Endothelial cell (in vitro differentiated cells): ENCODE data around the gene EYA2. TPM values are rescaled to one million over a fixed set of nuclear protein-coding genes. Genes with fewer than 3 reads are reported as not detected.
"Not testable (repeated sequence)": the region's sequence is repeated elsewhere in the genome, so short reads cannot be mapped to it uniquely, and the experiment has no call there.

Source experiments
- DNase-seq: peaks from one replicate; pipeline ENCODE4 v3.0.0; 2021; ENCODE audit warnings: low spot score
- H3K27ac Mint-ChIP-seq: one replicate; pipeline ENCODE4 v1.8.0; 2021; ENCODE audit warnings: mixed read lengths, inconsistent platforms; ENCODE audit not compliant: unreplicated experiment
- H3K27me3 Mint-ChIP-seq: one replicate; pipeline ENCODE4 v1.8.0; 2021; ENCODE audit warnings: mild to moderate bottlenecking, moderate library complexity, mixed read lengths, inconsistent platforms; ENCODE audit not compliant: unreplicated experiment
- H3K36me3 Mint-ChIP-seq: one replicate; pipeline ENCODE4 v1.8.0; 2021; ENCODE audit warnings: mild to moderate bottlenecking, low read depth, mixed read lengths, inconsistent platforms; ENCODE audit not compliant: unreplicated experiment
- H3K4me1 Mint-ChIP-seq: one replicate; pipeline ENCODE4 v1.8.0; 2021; ENCODE audit warnings: mild to moderate bottlenecking, mixed read lengths, inconsistent platforms; ENCODE audit not compliant: unreplicated experiment
- H3K4me3 Mint-ChIP-seq: one replicate; pipeline ENCODE4 v1.8.0; 2021; ENCODE audit warnings: mild to moderate bottlenecking, mixed read lengths, inconsistent platforms; ENCODE audit not compliant: unreplicated experiment
- H3K9me3 Mint-ChIP-seq: one replicate; pipeline ENCODE4 v1.8.0; 2021; ENCODE audit warnings: mixed read lengths, inconsistent platforms; ENCODE audit not compliant: unreplicated experiment
- total RNA-seq: library from RNA; stranded (reverse); fragmentation: NEBNext Ultra II Directional; extraction: Animal tissue kit (Norgen Biotek cat#: 25700); gene quantifications from one replicate; pipeline ENCODE4 v1.2.1, GENCODE V29; 2021; ENCODE audit not compliant: unreplicated experiment
- TF ChIP-seq, protein P1 (sequence below): fragments of 200-600 bp; sonication (generic); IDR thresholded peaks from one replicate; pipeline ENCODE4 v1.5.0; 2021; ENCODE audit warnings: antibody characterized with exemption; ENCODE audit not compliant: unreplicated experiment

EYA2 gene
- total RNA-seq, 1 donor from 2014 or later, result not detected

DNA sequence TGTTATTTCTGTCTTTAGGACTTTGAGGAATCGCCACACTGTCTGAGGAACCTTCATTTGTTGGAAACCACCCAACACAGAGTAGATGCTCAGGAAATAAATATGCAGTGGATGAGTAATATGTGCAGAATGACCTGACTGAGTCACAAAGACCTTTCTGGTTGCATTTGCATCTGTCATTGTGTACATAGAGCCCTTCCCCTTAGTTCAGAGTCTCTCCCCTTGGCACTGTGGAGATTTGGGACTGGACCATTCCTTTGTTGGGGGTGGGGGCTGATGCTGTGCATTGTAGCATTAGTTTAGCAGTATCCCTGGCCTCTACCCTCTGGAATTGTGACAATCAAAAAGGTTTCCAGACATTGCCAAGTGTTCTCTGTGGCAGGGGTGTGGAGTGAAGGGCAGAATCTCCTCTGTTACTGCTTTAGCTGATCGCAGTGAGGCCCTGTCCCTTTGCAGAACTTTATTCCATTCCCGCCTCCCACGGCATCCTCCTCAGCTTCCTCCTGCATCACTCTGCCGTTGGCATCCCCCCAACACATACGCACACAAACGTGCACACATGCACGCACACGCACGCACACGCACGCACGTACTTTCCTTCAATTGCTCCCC is 64.5 kb downstream of the EYA2 start:
- H3K27ac Mint-ChIP-seq, result no peak overlapping the region
- no peaks in the 10 kb centered on the region for H3K36me3 Mint-ChIP-seq
- peak overlapping the region; percentile 5 for H3K4me3 Mint-ChIP-seq
- H3K9me3 Mint-ChIP-seq, result no peaks in the 10 kb centered on the region
- DNase-seq, result no peak
- TF ChIP-seq, protein P1, sequence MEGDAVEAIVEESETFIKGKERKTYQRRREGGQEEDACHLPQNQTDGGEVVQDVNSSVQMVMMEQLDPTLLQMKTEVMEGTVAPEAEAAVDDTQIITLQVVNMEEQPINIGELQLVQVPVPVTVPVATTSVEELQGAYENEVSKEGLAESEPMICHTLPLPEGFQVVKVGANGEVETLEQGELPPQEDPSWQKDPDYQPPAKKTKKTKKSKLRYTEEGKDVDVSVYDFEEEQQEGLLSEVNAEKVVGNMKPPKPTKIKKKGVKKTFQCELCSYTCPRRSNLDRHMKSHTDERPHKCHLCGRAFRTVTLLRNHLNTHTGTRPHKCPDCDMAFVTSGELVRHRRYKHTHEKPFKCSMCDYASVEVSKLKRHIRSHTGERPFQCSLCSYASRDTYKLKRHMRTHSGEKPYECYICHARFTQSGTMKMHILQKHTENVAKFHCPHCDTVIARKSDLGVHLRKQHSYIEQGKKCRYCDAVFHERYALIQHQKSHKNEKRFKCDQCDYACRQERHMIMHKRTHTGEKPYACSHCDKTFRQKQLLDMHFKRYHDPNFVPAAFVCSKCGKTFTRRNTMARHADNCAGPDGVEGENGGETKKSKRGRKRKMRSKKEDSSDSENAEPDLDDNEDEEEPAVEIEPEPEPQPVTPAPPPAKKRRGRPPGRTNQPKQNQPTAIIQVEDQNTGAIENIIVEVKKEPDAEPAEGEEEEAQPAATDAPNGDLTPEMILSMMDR, result no peak
- H3K4me1 Mint-ChIP-seq, result no peaks in the 10 kb centered on the region
- H3K27me3 Mint-ChIP-seq, result peaks cover 2% of the 10 kb centered on the region

DNA sequence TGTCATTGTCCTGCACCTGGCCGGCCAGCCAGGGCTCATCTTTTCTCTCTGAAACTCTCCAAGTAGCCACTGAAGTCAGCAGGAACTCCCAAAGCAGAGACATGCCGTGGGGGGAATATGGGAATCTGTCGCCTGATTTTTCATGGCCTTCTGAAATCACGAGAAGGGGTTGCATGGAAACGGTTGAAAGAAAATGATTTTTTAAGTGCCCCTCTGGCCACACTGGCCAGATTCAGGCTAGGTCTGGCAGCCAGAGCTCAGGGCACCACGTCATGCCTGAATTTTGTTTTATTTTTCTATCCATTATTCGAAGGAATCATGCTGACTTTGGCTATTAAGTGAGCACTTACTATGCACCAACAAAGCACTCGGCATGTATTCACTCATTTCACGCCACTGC is 65.2 kb downstream of the EYA2 start:
- peak overlapping the region; percentile 5 for H3K4me3 Mint-ChIP-seq
- no peak overlapping the region for H3K27ac Mint-ChIP-seq
- TF ChIP-seq, protein P1, result no peak
- DNase-seq, result no peak
- peaks cover 2% of the 10 kb centered on the region for H3K27me3 Mint-ChIP-seq
- H3K36me3 Mint-ChIP-seq, result no peaks in the 10 kb centered on the region
- H3K9me3 Mint-ChIP-seq, result no peaks in the 10 kb centered on the region
- H3K4me1 Mint-ChIP-seq, result no peaks in the 10 kb centered on the region

DNA sequence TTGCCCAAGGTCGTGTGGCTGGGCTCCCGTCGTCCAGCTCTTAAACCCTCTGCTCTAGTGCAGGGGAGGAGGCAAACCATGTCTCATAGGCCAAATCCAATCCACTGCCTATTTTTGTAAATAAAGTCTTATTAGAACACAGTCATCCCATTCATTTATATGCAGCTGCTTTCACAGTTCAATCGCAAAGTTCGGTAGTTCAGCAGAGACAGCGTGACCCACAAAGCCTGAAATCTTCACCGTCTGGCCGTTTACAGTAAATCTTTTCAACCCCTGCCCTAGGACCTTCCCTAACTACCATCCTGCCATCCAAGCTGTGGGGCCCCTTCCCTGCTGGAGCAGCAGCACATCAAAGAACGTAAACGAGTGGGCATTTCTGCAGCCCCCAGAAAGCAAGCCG is 65.9 kb downstream of the EYA2 start:
- Mint-ChIP-seq H3K9me3 (no peaks in the 10 kb centered on the region), H3K36me3 (no peaks in the 10 kb centered on the region), H3K27ac (no peak overlapping the region), H3K27me3 (peaks cover 2% of the 10 kb centered on the region), H3K4me3 (no peak overlapping the region), H3K4me1 (no peaks in the 10 kb centered on the region)
- no peak for DNase-seq
- TF ChIP-seq, protein P1, result no peak

DNA sequence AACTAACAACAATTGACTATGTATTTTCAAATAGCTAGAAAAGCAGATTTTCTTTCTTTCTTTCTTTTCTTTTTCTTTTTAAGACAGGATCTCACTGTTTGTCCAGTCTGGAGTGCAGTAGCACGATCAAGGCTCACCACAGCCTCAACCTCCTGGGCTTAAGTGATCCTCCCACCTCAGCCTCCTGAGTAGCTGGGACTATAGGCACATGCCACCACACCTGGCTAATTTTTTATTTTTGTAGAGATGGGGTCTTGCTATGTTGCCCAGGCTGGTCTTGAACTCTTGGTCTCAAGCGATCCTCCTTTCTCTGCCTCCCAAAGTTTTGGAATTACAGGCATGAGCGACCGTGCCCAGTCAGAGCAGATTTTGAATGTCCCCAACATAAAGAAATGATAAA is 67.3 kb downstream of the EYA2 start:
- DNase-seq, H3K4me1 Mint-ChIP-seq, H3K4me3 Mint-ChIP-seq, H3K27ac Mint-ChIP-seq, H3K36me3 Mint-ChIP-seq, H3K27me3 Mint-ChIP-seq, H3K9me3 Mint-ChIP-seq: not testable (repeated sequence)

DNA sequence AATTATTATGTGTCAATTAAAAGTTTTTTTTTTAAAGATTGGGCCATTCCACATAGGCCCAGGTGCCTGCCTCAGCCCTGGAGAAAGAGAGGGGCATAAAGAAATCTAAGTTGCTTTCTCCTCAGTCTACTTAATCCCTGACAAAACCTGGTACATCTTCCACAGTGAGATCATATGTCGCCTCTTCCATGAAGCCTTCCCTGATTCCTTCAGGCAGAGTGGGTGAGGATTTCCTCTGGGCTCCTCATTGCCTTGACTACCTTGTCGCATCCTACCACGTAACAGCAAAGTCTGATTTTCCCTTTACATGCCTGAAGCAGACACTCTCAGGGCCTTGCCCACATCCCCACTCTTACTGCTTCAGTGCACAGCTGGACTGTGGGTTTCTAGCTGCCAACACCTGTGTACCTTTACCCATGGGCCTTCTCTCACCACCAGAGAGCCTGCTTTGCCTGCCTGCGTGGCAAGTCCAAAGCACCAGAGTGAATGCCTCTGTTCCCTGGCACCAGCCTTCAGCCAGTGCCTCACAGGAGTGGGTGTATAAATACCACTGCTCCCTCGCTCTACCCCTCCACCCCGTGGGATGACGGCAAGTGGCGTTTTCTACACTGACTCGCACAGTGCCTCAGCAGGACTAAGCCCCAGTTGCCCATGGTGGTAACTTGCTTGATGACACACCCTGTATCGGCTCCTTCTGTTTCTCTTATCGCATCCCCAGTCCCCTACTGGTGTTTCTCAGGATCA is 68.0 kb downstream of the EYA2 start:
- Mint-ChIP-seq H3K27me3 (peaks cover 4% of the 10 kb centered on the region), H3K9me3 (no peaks in the 10 kb centered on the region), H3K4me1 (no peaks in the 10 kb centered on the region), H3K36me3 (no peaks in the 10 kb centered on the region), H3K27ac (no peak overlapping the region), H3K4me3 (no peak overlapping the region)
- no peak for DNase-seq
- TF ChIP-seq, protein P1, result no peak
